ENCODE data around the gene GRK4. TPM values are rescaled to one million over a fixed set of nuclear protein-coding genes. Genes with fewer than 3 reads are reported as not detected.

The GRK4 gene
- polyA plus RNA-seq, 1 experiment = 3.7 TPM

- CTCF ChIA-PET = no interaction called here
- POLR2A ChIA-PET = no interaction called here
- Histone ChIP-seq H3K4me3 (ENCODE audit: low read depth, low read length) (no peak overlapping the region), H3K27ac (ENCODE audit: low read depth, low read length) (no peak overlapping the region), H3K9me3 (ENCODE audit: control insufficient read depth, insufficient read depth, low read length) (no peaks in the 10 kb centered on the region; the same call in 1 of the 2 replicates), H3K27me3 (ENCODE audit: control insufficient read depth, insufficient read depth, low read length) (peaks cover 6% of the 10 kb centered on the region)
- no peak for DNase-seq (ENCODE audit: low read depth, low spot score)
- TF ChIP-seq CTCF (IDR thresholded peaks at IDR 0.05; ENCODE audit: low read depth, low read length) = no peak
Observed at GRCh38 chr4:3069661-3070199, 106.4 kb downstream of the GRK4 start.

GRCh38 chr4:3070709-3071500 lies 107.5 kb downstream of the GRK4 start:
- no peak for DNase-seq (ENCODE audit: low read depth, low spot score)
- H3K4me3 ChIP-seq (ENCODE audit: low read depth, low read length) = no peak overlapping the region
- CTCF ChIA-PET = no interaction called here
- no peaks in the 10 kb centered on the region; the same call in 1 of the 2 replicates for H3K9me3 ChIP-seq (ENCODE audit: control insufficient read depth, insufficient read depth, low read length)
- TF ChIP-seq CTCF (IDR thresholded peaks at IDR 0.05; ENCODE audit: low read depth, low read length) = no peak
- H3K27ac ChIP-seq (ENCODE audit: low read depth, low read length) = no peak overlapping the region
- H3K27me3 ChIP-seq (ENCODE audit: control insufficient read depth, insufficient read depth, low read length) = peaks cover 6% of the 10 kb centered on the region
- POLR2A ChIA-PET = no interaction called here

- H3K9me3 ChIP-seq (ENCODE audit: control insufficient read depth, insufficient read depth, low read length) = no peaks in the 10 kb centered on the region; the same call in 1 of the 2 replicates
- no peak overlapping the region for H3K27ac ChIP-seq (ENCODE audit: low read depth, low read length)
- DNase-seq (ENCODE audit: low read depth, low spot score) = no peak
- ChIA-PET POLR2A (no interaction called here), CTCF (no interaction called here)
- peaks cover 3% of the 10 kb centered on the region for H3K27me3 ChIP-seq (ENCODE audit: control insufficient read depth, insufficient read depth, low read length)
- no peak overlapping the region for H3K4me3 ChIP-seq (ENCODE audit: low read depth, low read length)
- no peak for TF ChIP-seq CTCF (IDR thresholded peaks at IDR 0.05; ENCODE audit: low read depth, low read length)
Observed at GRCh38 chr4:3071811-3072210, 108.4 kb downstream of the GRK4 start.

- Histone ChIP-seq H3K27me3 (ENCODE audit: control insufficient read depth, insufficient read depth, low read length) (no peaks in the 10 kb centered on the region), H3K27ac (ENCODE audit: low read depth, low read length) (no peak overlapping the region), H3K9me3 (ENCODE audit: control insufficient read depth, insufficient read depth, low read length) (no peaks in the 10 kb centered on the region; the same call in 1 of the 2 replicates), H3K4me3 (ENCODE audit: low read depth, low read length) (peak overlapping the region; percentile 73)
- 0 out of 2 replicates have a peak, but pooled peaks have one; percentile 6 for TF ChIP-seq CTCF (IDR thresholded peaks at IDR 0.05; ENCODE audit: low read depth, low read length)
- CTCF ChIA-PET = interaction anchor here (0.6 to 1.2 kb wide), 4 partner anchors 20 to 392 kb away, joined by 3 to 5 read pairs (median 4); no protein-coding TSS in a partner anchor
- POLR2A ChIA-PET = no interaction called here
- DNase-seq (ENCODE audit: low read depth, low spot score) = no peak
Observed at GRCh38 chr4:3073158-3074077, 110.0 kb downstream of the GRK4 start.

All from AG04450 (cell line).